CD14-positive monocyte (primary cell): ENCODE results near the gene PLAC1. TPM values are rescaled to one million over a fixed set of nuclear protein-coding genes. Genes with fewer than 3 reads are reported as not detected.

ENCODE experiments used
- DNase-seq, 3 donors: peaks; one replicate each; pipeline ENCODE4 v3.0.0-alpha.2; 2011 to 2022
- H2AFZ ChIP-seq: 2 replicates; pipeline ENCODE4 v1.6.0; 2012; ENCODE audit warnings: mild to moderate bottlenecking, low read depth, low read length, inconsistent platforms; ENCODE audit not compliant: insufficient read depth, poor library complexity, severe bottlenecking
- H3K27ac ChIP-seq, 2 donors: 1 replicate in 1 of 2; 2 replicates in 1 of 2; pipeline ENCODE4 v1.5.1; 2012 to 2013; ENCODE audit warnings: low read length in 2 of 2, control low read depth in 1 of 2, inconsistent platforms in 1 of 2, low read depth in 1 of 2, mild to moderate bottlenecking in 1 of 2
- H3K27me3 ChIP-seq, 2 donors: one replicate each; pipeline versions ENCODE4 v1.6.0 to v1.6.1; 2011 to 2013; ENCODE audit warnings: low read length in 2 of 2; ENCODE audit not compliant: control insufficient read depth in 2 of 2, insufficient read depth in 2 of 2
- H3K36me3 ChIP-seq, 2 donors: replicated peaks in 1 of 2; 1 replicate in 1 of 2; 2 replicates in 1 of 2; pipeline versions ENCODE4 v1.5.1 to v1.6.1; 2012 to 2013; ENCODE audit warnings: low read length in 2 of 2, control low read depth in 1 of 2, inconsistent platforms in 1 of 2, mild to moderate bottlenecking in 1 of 2; ENCODE audit not compliant: insufficient read depth in 2 of 2, control insufficient read depth in 1 of 2
- H3K4me1 ChIP-seq, 2 donors: 1 replicate in 1 of 2; 2 replicates in 1 of 2; pipeline versions ENCODE4 v1.5.1 to v1.6.1; 2012 to 2013; ENCODE audit warnings: low read length in 2 of 2, control low read depth in 1 of 2, inconsistent platforms in 1 of 2, mild to moderate bottlenecking in 1 of 2, moderate library complexity in 1 of 2; ENCODE audit not compliant: insufficient read depth in 2 of 2, control insufficient read depth in 1 of 2
- H3K4me2 ChIP-seq: replicated peaks from 2 replicates; pipeline ENCODE3; 2012; ENCODE audit warnings: low read length, moderate library complexity, mild to moderate bottlenecking; ENCODE audit not compliant: poor library complexity, severe bottlenecking; ENCODE audit errors: extremely low read depth
- H3K4me3 ChIP-seq, 3 experiments: fragments of 200-600 bp in 1 of 3; sonication (generic) in 1 of 3; replicated peaks in 1 of 3; 1 replicate in 2 of 3; 2 replicates in 1 of 3; pipeline ENCODE4 v1.5.1; 2011 to 2013; ENCODE audit warnings: low read length in 3 of 3, mild to moderate bottlenecking in 3 of 3, control low read depth in 2 of 3, low read depth in 2 of 3, inconsistent platforms in 1 of 3, moderate library complexity in 1 of 3
- H3K79me2 ChIP-seq: 2 replicates; pipeline ENCODE4 v1.6.0; 2012; ENCODE audit warnings: mild to moderate bottlenecking, control low read depth, inconsistent platforms, low read length, moderate library complexity; ENCODE audit not compliant: insufficient read depth
- H3K9ac ChIP-seq: 2 replicates; pipeline ENCODE4 v1.6.0; 2017; ENCODE audit warnings: low read length, mild to moderate bottlenecking; ENCODE audit not compliant: insufficient read depth, poor library complexity, severe bottlenecking
- H3K9me3 ChIP-seq, 2 donors: replicated peaks in 1 of 2; 1 replicate in 1 of 2; 2 replicates in 1 of 2; pipeline versions ENCODE4 v1.5.1 to v1.6.1; 2012 to 2013; ENCODE audit warnings: low read length in 2 of 2, control low read depth in 1 of 2; ENCODE audit not compliant: control insufficient read depth in 1 of 2, insufficient read depth in 1 of 2
- H4K20me1 ChIP-seq: 2 replicates; pipeline ENCODE4 v1.6.0; 2012; ENCODE audit warnings: mild to moderate bottlenecking, low read length, control low read depth, moderate library complexity; ENCODE audit not compliant: insufficient read depth
- H3K27ac Mint-ChIP-seq, 7 donors: one replicate each; pipeline ENCODE4 v1.8.0; 2020; ENCODE audit warnings: mild to moderate bottlenecking in 7 of 7, mixed read lengths in 7 of 7, moderate library complexity in 6 of 7, inconsistent platforms in 2 of 7
- H3K27me3 Mint-ChIP-seq, 3 donors: one replicate each; pipeline ENCODE4 v1.8.0; 2021 to 2022; ENCODE audit warnings: low read depth in 3 of 3, mild to moderate bottlenecking in 3 of 3, mixed read lengths in 3 of 3, moderate library complexity in 3 of 3, inconsistent platforms in 1 of 3
- H3K36me3 Mint-ChIP-seq, 2 donors: one replicate each; pipeline ENCODE4 v1.8.0; 2020; ENCODE audit warnings: mixed read lengths in 2 of 2, inconsistent platforms in 1 of 2, mild to moderate bottlenecking in 1 of 2
- H3K4me1 Mint-ChIP-seq: one replicate; pipeline ENCODE4 v1.8.0; 2020; ENCODE audit warnings: mild to moderate bottlenecking, mixed read lengths
- H3K4me3 Mint-ChIP-seq, 2 donors: one replicate each; pipeline ENCODE4 v1.8.0; 2020; ENCODE audit warnings: mild to moderate bottlenecking in 2 of 2, mixed read lengths in 2 of 2, moderate library complexity in 1 of 2
- H3K9me3 Mint-ChIP-seq, 7 donors: one replicate each; pipeline ENCODE4 v1.8.0; 2020 to 2022; ENCODE audit warnings: mixed read lengths in 7 of 7, mild to moderate bottlenecking in 6 of 7, moderate library complexity in 6 of 7, inconsistent platforms in 2 of 7
- CTCF ChIP-seq: fragments of 200-600 bp; IDR thresholded peaks from one replicate; pipeline ENCODE4 v1.8.0; 2022; ENCODE audit warnings: antibody characterized with exemption, mild to moderate bottlenecking
- WGBS: methylation state at CpG from one replicate; pipeline ENCODE4 v1.1.5; 2013; ENCODE audit warnings: missing lambda C conversion rate; ENCODE audit not compliant: insufficient coverage; 5-methylcytosine and 5-hydroxymethylcytosine counted together
- intact Hi-C, 2 donors: fragments of 100-400 bp; cut with micrococcal nuclease; formaldehyde crosslinking; loops; one replicate each; pipeline versions ENCODE4 v1.15.0 to v1.15.1; 2023
- polyA plus RNA-seq, 3 donors: library from polyadenylated mRNA; depleted of rRNA in 1 of 3; unstranded in 2 of 3; stranded (reverse) in 1 of 3; fragments of 300-500 nt in 2 of 3; fragments of >200 nt in 1 of 3; fragmentation: Illumina TruSeq in 2 of 3; gene quantifications; 1 replicate in 2 of 3; 2 replicates in 1 of 3; pipeline ENCODE4 v1.2.3, GENCODE V29; 2012 to 2021

PLAC1 gene
- polyA plus RNA-seq, 3 donors: not detected

DNA sequence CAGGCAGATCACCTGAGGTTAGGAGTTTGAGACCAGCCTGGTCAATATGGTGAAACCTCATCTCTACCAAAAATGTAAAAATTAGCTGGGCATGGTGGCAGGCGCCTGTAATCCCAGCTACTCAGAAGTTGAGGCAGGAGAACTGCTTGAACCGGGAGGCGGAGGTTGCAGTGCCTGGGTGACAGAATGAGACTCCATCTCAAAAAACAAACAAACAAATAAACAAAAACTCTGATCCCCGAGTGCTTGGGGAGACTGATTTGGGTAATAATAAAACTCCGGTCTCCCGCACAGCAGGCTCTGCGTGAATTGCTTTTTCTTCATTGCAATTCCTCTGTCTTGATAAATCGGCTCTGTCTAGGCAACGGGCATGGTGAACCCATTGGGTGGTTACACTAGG is 124.9 kb downstream of the PLAC1 start:
- H3K4me1 Mint-ChIP-seq: peaks cover 2% of the 10 kb centered on the region
- no peaks in the 10 kb centered on the region for H3K4me1 ChIP-seq
- H3K36me3 ChIP-seq: no peaks in the 10 kb centered on the region
- H4K20me1 ChIP-seq: no peaks in the 10 kb centered on the region
- no peak overlapping the region for H3K4me2 ChIP-seq
- no peaks in the 10 kb centered on the region for H3K27me3 ChIP-seq
- no peak overlapping the region for H3K27ac ChIP-seq
- H3K4me3 Mint-ChIP-seq: no peak overlapping the region
- no peaks in the 10 kb centered on the region for H3K79me2 ChIP-seq
- H3K27me3 Mint-ChIP-seq: peaks cover 0 to 10% (median 5%) of the 10 kb centered on the region in 3 donors
- TF ChIP-seq CTCF: no peak
- no peak overlapping the region for H2AFZ ChIP-seq
- intact Hi-C loops: no loop called here
- DNase-seq: no peak
- H3K4me3 ChIP-seq: no peak overlapping the region
- peak overlapping the region in 1 of 7 donors; percentile 20 for H3K27ac Mint-ChIP-seq
- H3K9ac ChIP-seq: no peak overlapping the region
- no peaks in the 10 kb centered on the region for H3K36me3 Mint-ChIP-seq
- peaks cover 0 to 9% (median 0%) of the 10 kb centered on the region in 7 donors for H3K9me3 Mint-ChIP-seq
- no CpG with 5 or more reads among the region's 9 CpGs for WGBS
- no peaks in the 10 kb centered on the region for H3K9me3 ChIP-seq

- no peaks in the 10 kb centered on the region for H3K4me1 Mint-ChIP-seq
- WGBS: 100% methylated on average over 1 of the region's 7 CpGs
- intact Hi-C loops: no loop called here
- H3K36me3 Mint-ChIP-seq: no peaks in the 10 kb centered on the region
- no peak overlapping the region for H3K4me3 Mint-ChIP-seq
- no peak for TF ChIP-seq CTCF
- Histone ChIP-seq H3K4me3 (no peak overlapping the region), H3K9ac (no peak overlapping the region), H3K36me3 (no peaks in the 10 kb centered on the region), H3K27ac (no peak overlapping the region), H3K27me3 (no peaks in the 10 kb centered on the region), H3K79me2 (no peaks in the 10 kb centered on the region), H3K4me2 (no peak overlapping the region), H4K20me1 (no peaks in the 10 kb centered on the region), H3K4me1 (no peaks in the 10 kb centered on the region), H2AFZ (no peak overlapping the region), H3K9me3 (no peaks in the 10 kb centered on the region)
- peaks cover 0 to 9% (median 0%) of the 10 kb centered on the region in 7 donors for H3K9me3 Mint-ChIP-seq
- DNase-seq: no peak
- H3K27me3 Mint-ChIP-seq: peaks cover 0 to 3% (median 1%) of the 10 kb centered on the region in 3 donors
- no peak overlapping the region for H3K27ac Mint-ChIP-seq
Measured at GRCh38 chrX:134530845-134531244, 127.4 kb downstream of the PLAC1 start.
